Stimulated activated CD4-positive, alpha-beta T cell treated with anti-CD3 and anti-CD28 coated beads, TNF-alpha, amount 100 ng/mL, for 1 hour (primary cell): ENCODE data around the gene DNAJB1.

Source experiments
- DNase-seq, 3 donors: peaks; one replicate each; pipeline ENCODE4 v3.0.0-alpha.2; 2020; ENCODE audit warnings: low read depth in 3 of 3, low spot score in 1 of 3

Gene DNAJB1

GRCh38 chr19:14473073-14473977, 44.9 kb downstream of the DNAJB1 start:
- DNase-seq: no peak

GRCh38 chr19:14472202-14472938, 45.8 kb downstream of the DNAJB1 start:
- peak; percentile 46 to 92 (median 68) for DNase-seq

GRCh38 chr19:14471436-14472187, 46.6 kb downstream of the DNAJB1 start:
- DNase-seq: no peak

GRCh38 chr19:14470031-14470876, 47.9 kb downstream of the DNAJB1 start:
- DNase-seq: no peak

GRCh38 chr19:14467816-14468215, 50.4 kb downstream of the DNAJB1 start:
- no peak for DNase-seq

GRCh38 chr19:14467391-14467790, 50.8 kb downstream of the DNAJB1 start:
- DNase-seq: no peak
